Rectal smooth muscle tissue (tissue), 1 donor: Measurements from ENCODE around the gene MTCL1.

Experiments
- H3K27ac ChIP-seq: one replicate; pipeline ENCODE4 v1.7.0; 2013; ENCODE audit warnings: low read depth, low read length, inconsistent platforms
- H3K27me3 ChIP-seq: one replicate; pipeline ENCODE4 v1.7.0; 2013; ENCODE audit warnings: low read length; ENCODE audit not compliant: control insufficient read depth, insufficient read depth
- H3K36me3 ChIP-seq: one replicate; pipeline ENCODE4 v1.7.0; 2013; ENCODE audit warnings: low read length; ENCODE audit not compliant: control insufficient read depth, insufficient read depth
- H3K4me1 ChIP-seq: one replicate; pipeline ENCODE4 v1.7.0; 2013; ENCODE audit warnings: low read length; ENCODE audit not compliant: control insufficient read depth, insufficient read depth
- H3K4me3 ChIP-seq: one replicate; pipeline ENCODE4 v1.7.0; 2013; ENCODE audit warnings: low read length
- H3K9ac ChIP-seq: one replicate; pipeline ENCODE4 v1.7.0; 2013; ENCODE audit warnings: low read length

Gene MTCL1

DNA sequence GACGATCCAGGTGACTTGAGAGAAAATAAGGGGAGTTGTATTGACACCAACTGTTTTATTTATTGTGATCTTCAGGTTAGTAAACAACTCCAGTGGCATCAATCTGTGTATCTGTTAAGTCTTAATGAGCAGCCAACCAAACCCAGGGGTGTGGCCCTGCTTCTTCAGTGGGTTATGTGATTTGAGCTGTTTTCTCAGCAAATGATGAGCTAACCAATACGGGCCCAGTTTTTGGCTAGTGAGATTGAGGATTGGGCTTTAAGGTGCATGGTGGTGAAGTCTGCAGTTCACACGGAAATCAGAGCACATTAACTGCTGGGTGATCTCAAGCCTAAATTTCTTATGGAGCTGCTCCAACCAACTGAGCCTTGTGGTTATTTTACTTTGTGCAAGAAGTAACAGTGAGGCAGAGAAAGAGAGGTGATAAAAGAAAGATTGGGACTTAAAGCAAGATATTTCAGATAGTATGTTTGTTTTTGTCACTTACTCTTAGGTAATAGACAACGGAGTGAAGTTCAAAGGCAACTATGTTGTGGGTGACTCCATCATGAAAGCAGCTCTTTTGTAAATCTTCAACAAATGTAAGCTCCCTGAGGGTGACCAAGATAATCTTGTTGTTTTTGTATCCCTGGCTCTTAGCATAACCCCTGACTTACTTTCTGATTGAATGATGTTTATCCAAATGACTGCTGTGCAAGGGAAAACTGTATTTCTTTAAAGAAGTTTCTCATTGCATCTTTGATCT, 2.4 kb downstream of the MTCL1 start:
- H3K27ac ChIP-seq = peak overlapping the region; percentile 86
- H3K9ac ChIP-seq = no peak overlapping the region
- peaks cover 7% of the 10 kb centered on the region for H3K27me3 ChIP-seq
- peaks cover 14% of the 10 kb centered on the region for H3K4me1 ChIP-seq
- H3K36me3 ChIP-seq = no peaks in the 10 kb centered on the region
- peak overlapping the region; percentile 76 for H3K4me3 ChIP-seq

GRCh38 chr18:8708670-8709069, 3.3 kb downstream of the MTCL1 start:
- Histone ChIP-seq H3K27ac (peak overlapping the region; percentile 86), H3K36me3 (no peaks in the 10 kb centered on the region), H3K9ac (no peak overlapping the region), H3K4me3 (peak overlapping the region; percentile 76), H3K27me3 (peaks cover 6% of the 10 kb centered on the region), H3K4me1 (peaks cover 16% of the 10 kb centered on the region)

- H3K9ac ChIP-seq = no peak overlapping the region
- peaks cover 4% of the 10 kb centered on the region for H3K27me3 ChIP-seq
- H3K27ac ChIP-seq = peak overlapping the region; percentile 86
- peaks cover 8% of the 10 kb centered on the region for H3K4me1 ChIP-seq
- no peak overlapping the region for H3K4me3 ChIP-seq
- no peaks in the 10 kb centered on the region for H3K36me3 ChIP-seq
These were observed 4.1 kb downstream of the MTCL1 start for GRCh38 chr18:8709248-8710059.

GRCh38 chr18:8711736-8712135, 6.4 kb downstream of the MTCL1 start:
- H3K9ac ChIP-seq = no peak overlapping the region
- H3K36me3 ChIP-seq = no peaks in the 10 kb centered on the region
- H3K4me1 ChIP-seq = peaks cover 8% of the 10 kb centered on the region
- H3K27me3 ChIP-seq = peaks cover 1% of the 10 kb centered on the region
- H3K27ac ChIP-seq = peak overlapping the region; percentile 59
- H3K4me3 ChIP-seq = no peak overlapping the region

- Histone ChIP-seq H3K36me3 (peaks cover 3% of the 10 kb centered on the region), H3K27ac (peak overlapping the region; percentile 74), H3K4me3 (no peak overlapping the region), H3K27me3 (no peaks in the 10 kb centered on the region), H3K4me1 (peaks cover 17% of the 10 kb centered on the region), H3K9ac (no peak overlapping the region)
These were observed 8.3 kb downstream of the MTCL1 start for GRCh38 chr18:8713691-8714090.

- Histone ChIP-seq H3K36me3 (peaks cover 5% of the 10 kb centered on the region), H3K4me3 (no peak overlapping the region), H3K27ac (no peak overlapping the region), H3K9ac (no peak overlapping the region), H3K27me3 (no peaks in the 10 kb centered on the region), H3K4me1 (peaks cover 17% of the 10 kb centered on the region)
These were observed 10.2 kb downstream of the MTCL1 start for GRCh38 chr18:8715599-8715998.

- Histone ChIP-seq H3K4me3 (no peak overlapping the region), H3K36me3 (peaks cover 5% of the 10 kb centered on the region), H3K27ac (peak overlapping the region; percentile 34), H3K27me3 (no peaks in the 10 kb centered on the region), H3K9ac (no peak overlapping the region), H3K4me1 (peaks cover 16% of the 10 kb centered on the region)
These were observed 11.8 kb downstream of the MTCL1 start for GRCh38 chr18:8717011-8717770.

- peaks cover 5% of the 10 kb centered on the region for H3K36me3 ChIP-seq
- H3K9ac ChIP-seq = no peak overlapping the region
- no peak overlapping the region for H3K27ac ChIP-seq
- H3K4me3 ChIP-seq = peak overlapping the region; percentile 24
- H3K27me3 ChIP-seq = no peaks in the 10 kb centered on the region
- H3K4me1 ChIP-seq = peaks cover 9% of the 10 kb centered on the region
These were observed 13.1 kb downstream of the MTCL1 start for GRCh38 chr18:8718401-8718913.

- Histone ChIP-seq H3K4me3 (no peak overlapping the region), H3K27me3 (no peaks in the 10 kb centered on the region), H3K27ac (no peak overlapping the region), H3K36me3 (peaks cover 5% of the 10 kb centered on the region), H3K4me1 (peaks cover 9% of the 10 kb centered on the region), H3K9ac (no peak overlapping the region)
These were observed 13.8 kb downstream of the MTCL1 start for GRCh38 chr18:8719192-8719591.

DNA sequence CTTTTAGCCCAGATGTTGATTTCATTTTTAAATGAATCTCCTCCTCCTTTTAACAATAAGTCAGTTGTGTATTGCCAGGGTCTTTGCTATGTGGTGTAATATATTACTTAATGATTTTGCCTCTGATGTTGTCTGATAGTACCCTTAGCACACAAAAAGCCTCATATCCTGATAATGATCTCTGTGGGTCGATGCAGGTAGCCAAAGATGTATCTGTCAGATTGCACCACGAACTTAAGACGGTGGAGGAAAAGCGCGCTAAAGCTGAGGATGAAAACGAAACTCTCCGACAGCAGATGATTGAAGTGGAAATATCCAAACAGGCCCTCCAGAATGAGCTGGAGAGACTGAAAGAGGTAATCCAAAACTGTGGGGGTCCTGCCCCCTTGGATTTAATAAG, 14.8 kb downstream of the MTCL1 start:
- H3K36me3 ChIP-seq = peaks cover 5% of the 10 kb centered on the region
- no peak overlapping the region for H3K9ac ChIP-seq
- no peak overlapping the region for H3K27ac ChIP-seq
- peaks cover 9% of the 10 kb centered on the region for H3K4me1 ChIP-seq
- H3K27me3 ChIP-seq = no peaks in the 10 kb centered on the region
- H3K4me3 ChIP-seq = no peak overlapping the region

DNA sequence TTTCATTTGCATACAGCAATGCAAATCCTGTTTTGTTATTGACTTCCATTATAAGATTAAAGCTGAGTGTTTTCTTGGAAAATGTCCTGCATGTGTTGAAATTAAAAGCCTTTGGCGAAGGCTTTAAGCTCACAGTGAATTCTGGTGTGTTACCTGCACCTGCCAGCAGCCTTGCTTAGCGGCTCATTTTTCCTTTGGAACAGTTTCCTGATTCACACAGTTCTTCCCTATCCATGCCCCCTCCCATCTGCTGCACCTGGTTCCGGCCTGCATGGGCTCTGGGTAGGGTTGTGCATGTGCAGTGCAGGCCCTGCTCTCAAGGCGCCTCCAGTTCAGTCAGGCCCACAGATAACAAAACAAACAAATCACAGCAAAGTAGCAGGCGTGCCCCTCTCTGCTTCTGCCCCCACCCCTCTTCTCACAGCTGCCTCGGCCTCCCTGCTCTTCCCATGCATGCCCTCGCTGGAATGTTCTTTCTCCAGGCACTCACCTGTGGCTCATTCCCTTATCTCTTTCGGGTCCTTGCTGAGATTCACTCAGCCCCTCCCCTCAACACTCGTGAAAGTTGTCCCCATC, 15.8 kb downstream of the MTCL1 start:
- Histone ChIP-seq H3K9ac (no peak overlapping the region), H3K27me3 (no peaks in the 10 kb centered on the region), H3K27ac (no peak overlapping the region), H3K4me1 (peaks cover 9% of the 10 kb centered on the region), H3K4me3 (no peak overlapping the region), H3K36me3 (peaks cover 5% of the 10 kb centered on the region)

GRCh38 chr18:8721716-8722115, 16.4 kb downstream of the MTCL1 start:
- no peak overlapping the region for H3K27ac ChIP-seq
- H3K27me3 ChIP-seq = no peaks in the 10 kb centered on the region
- H3K4me3 ChIP-seq = no peak overlapping the region
- H3K36me3 ChIP-seq = peaks cover 5% of the 10 kb centered on the region
- H3K4me1 ChIP-seq = peaks cover 9% of the 10 kb centered on the region
- H3K9ac ChIP-seq = no peak overlapping the region
